Osteoblast (primary cell): ENCODE results near the gene IFNAR2. TPM values are rescaled to one million over a fixed set of nuclear protein-coding genes. Genes with fewer than 3 reads are reported as not detected.
A peak's percentile ranks its signal among the peaks of the same experiment; 100 is the strongest.

Experiments used
- DNase-seq: peaks from one replicate; pipeline ENCODE4 v3.0.0; 2011; ENCODE audit warnings: low spot score, mixed read lengths; ENCODE audit not compliant: insufficient read length; ENCODE audit errors: missing footprints
- H2AFZ ChIP-seq: 2 replicates; pipeline ENCODE4 v1.6.0; 2011; ENCODE audit warnings: mild to moderate bottlenecking, low read length
- H3K27ac ChIP-seq: 2 replicates; pipeline ENCODE4 v1.5.1; 2011; ENCODE audit warnings: mild to moderate bottlenecking, low read depth, low read length, moderate library complexity
- H3K27me3 ChIP-seq: 2 replicates; pipeline ENCODE4 v1.6.0; 2012; ENCODE audit warnings: mild to moderate bottlenecking, control low read depth, inconsistent platforms, low read length, moderate library complexity; ENCODE audit not compliant: insufficient read depth
- H3K36me3 ChIP-seq: 2 replicates; pipeline ENCODE4 v1.5.1; 2011; ENCODE audit warnings: mild to moderate bottlenecking, low read length, control low read depth, moderate library complexity; ENCODE audit not compliant: insufficient read depth
- H3K4me1 ChIP-seq: 2 replicates; pipeline ENCODE4 v1.5.1; 2011; ENCODE audit warnings: mild to moderate bottlenecking, low read length, control low read depth, moderate library complexity; ENCODE audit not compliant: insufficient read depth
- H3K4me2 ChIP-seq: 2 replicates; pipeline ENCODE4 v1.6.0; 2011; ENCODE audit warnings: mild to moderate bottlenecking, low read length; ENCODE audit not compliant: insufficient read depth
- H3K4me3 ChIP-seq: fragments of 200-600 bp; sonication (generic); 3 replicates; pipeline ENCODE4 v1.5.1; 2012; ENCODE audit warnings: mild to moderate bottlenecking, low read length, inconsistent platforms; ENCODE audit not compliant: insufficient read depth
- H3K79me2 ChIP-seq: 2 replicates; pipeline ENCODE4 v1.6.0; 2012; ENCODE audit warnings: mild to moderate bottlenecking, low read length, control low read depth, inconsistent platforms; ENCODE audit not compliant: insufficient read depth
- H3K9me3 ChIP-seq: 2 replicates; pipeline ENCODE4 v1.5.1; 2011; ENCODE audit warnings: low read depth, low read length, control low read depth
- H4K20me1 ChIP-seq: 2 replicates; pipeline ENCODE4 v1.6.0; 2012; ENCODE audit warnings: mild to moderate bottlenecking, low read length, control low read depth; ENCODE audit not compliant: insufficient read depth
- CTCF ChIP-seq: IDR thresholded peaks from 2 replicates; pipeline ENCODE4 v1.5.1; 2011; ENCODE audit warnings: mild to moderate bottlenecking, low read depth, low read length, moderate library complexity; ENCODE audit errors: extremely low read depth
- total RNA-seq: library from RNA; depleted of rRNA; stranded (reverse); fragments of >200 nt; gene quantifications from 2 replicates; pipeline ENCODE4 v1.2.3, GENCODE V29; 2012

The IFNAR2 gene
- total RNA-seq, 1 donor = 4.0 TPM

- H3K4me3 ChIP-seq = no peak overlapping the region
- H3K9me3 ChIP-seq = no peaks in the 10 kb centered on the region
- peaks cover 23% of the 10 kb centered on the region for H3K4me1 ChIP-seq
- DNase-seq = no peak
- H2AFZ ChIP-seq = peak overlapping the region; percentile 3
- peak overlapping the region; percentile 92 for H3K27ac ChIP-seq
- H3K27me3 ChIP-seq = peaks cover under 1% of the 10 kb centered on the region
- peak overlapping the region; percentile 83 for H3K4me2 ChIP-seq
- no peaks in the 10 kb centered on the region for H3K36me3 ChIP-seq
- no peaks in the 10 kb centered on the region for H4K20me1 ChIP-seq
- no peaks in the 10 kb centered on the region for H3K79me2 ChIP-seq
- TF ChIP-seq CTCF = no peak
Measured at GRCh38 chr21:33203371-33203724, 26.4 kb upstream of the IFNAR2 start.

GRCh38 chr21:33205476-33205875 is 24.3 kb upstream of the IFNAR2 start:
- no peaks in the 10 kb centered on the region for H4K20me1 ChIP-seq
- no peak for TF ChIP-seq CTCF
- no peak overlapping the region for H2AFZ ChIP-seq
- H3K4me3 ChIP-seq = no peak overlapping the region
- H3K27ac ChIP-seq = no peak overlapping the region
- H3K4me1 ChIP-seq = peaks cover 18% of the 10 kb centered on the region
- no peaks in the 10 kb centered on the region for H3K27me3 ChIP-seq
- no peaks in the 10 kb centered on the region for H3K9me3 ChIP-seq
- DNase-seq = no peak
- no peaks in the 10 kb centered on the region for H3K36me3 ChIP-seq
- no peak overlapping the region for H3K4me2 ChIP-seq
- no peaks in the 10 kb centered on the region for H3K79me2 ChIP-seq

- Histone ChIP-seq H3K4me1 (peaks cover 18% of the 10 kb centered on the region), H3K27me3 (no peaks in the 10 kb centered on the region), H3K27ac (no peak overlapping the region), H3K4me2 (no peak overlapping the region), H3K9me3 (no peaks in the 10 kb centered on the region), H2AFZ (no peak overlapping the region), H3K36me3 (no peaks in the 10 kb centered on the region), H3K4me3 (no peak overlapping the region), H4K20me1 (no peaks in the 10 kb centered on the region), H3K79me2 (no peaks in the 10 kb centered on the region)
- DNase-seq = no peak
- no peak for TF ChIP-seq CTCF
Measured at GRCh38 chr21:33206771-33207281, 22.9 kb upstream of the IFNAR2 start.

GRCh38 chr21:33207449-33208149 is 22.1 kb upstream of the IFNAR2 start:
- no peak overlapping the region for H2AFZ ChIP-seq
- H3K36me3 ChIP-seq = no peaks in the 10 kb centered on the region
- H3K4me1 ChIP-seq = peaks cover 21% of the 10 kb centered on the region
- H3K79me2 ChIP-seq = no peaks in the 10 kb centered on the region
- no peaks in the 10 kb centered on the region for H4K20me1 ChIP-seq
- H3K4me3 ChIP-seq = no peak overlapping the region
- H3K9me3 ChIP-seq = no peaks in the 10 kb centered on the region
- no peak for TF ChIP-seq CTCF
- H3K4me2 ChIP-seq = no peak overlapping the region
- no peak overlapping the region for H3K27ac ChIP-seq
- H3K27me3 ChIP-seq = no peaks in the 10 kb centered on the region
- DNase-seq = no peak
